Fibroblast of pulmonary artery (primary cell): Measurements from ENCODE around the gene TBXA2R.

Source experiments
- DNase-seq: peaks from one replicate; pipeline ENCODE4 v3.0.0-alpha.2; 2010; ENCODE audit warnings: low read depth
- H3K4me3 ChIP-seq: replicated peaks from 2 replicates; pipeline ENCODE4 v1.5.1; 2011; ENCODE audit warnings: low read depth, mild to moderate bottlenecking, control low read depth, low read length, moderate library complexity
- TF ChIP-seq, protein P1 (sequence below): IDR thresholded peaks from 2 replicates; pipeline ENCODE4 v1.5.1; 2011; ENCODE audit warnings: mild to moderate bottlenecking, control low read depth, low read length, inconsistent platforms; ENCODE audit errors: missing control alignments

The TBXA2R gene

DNA sequence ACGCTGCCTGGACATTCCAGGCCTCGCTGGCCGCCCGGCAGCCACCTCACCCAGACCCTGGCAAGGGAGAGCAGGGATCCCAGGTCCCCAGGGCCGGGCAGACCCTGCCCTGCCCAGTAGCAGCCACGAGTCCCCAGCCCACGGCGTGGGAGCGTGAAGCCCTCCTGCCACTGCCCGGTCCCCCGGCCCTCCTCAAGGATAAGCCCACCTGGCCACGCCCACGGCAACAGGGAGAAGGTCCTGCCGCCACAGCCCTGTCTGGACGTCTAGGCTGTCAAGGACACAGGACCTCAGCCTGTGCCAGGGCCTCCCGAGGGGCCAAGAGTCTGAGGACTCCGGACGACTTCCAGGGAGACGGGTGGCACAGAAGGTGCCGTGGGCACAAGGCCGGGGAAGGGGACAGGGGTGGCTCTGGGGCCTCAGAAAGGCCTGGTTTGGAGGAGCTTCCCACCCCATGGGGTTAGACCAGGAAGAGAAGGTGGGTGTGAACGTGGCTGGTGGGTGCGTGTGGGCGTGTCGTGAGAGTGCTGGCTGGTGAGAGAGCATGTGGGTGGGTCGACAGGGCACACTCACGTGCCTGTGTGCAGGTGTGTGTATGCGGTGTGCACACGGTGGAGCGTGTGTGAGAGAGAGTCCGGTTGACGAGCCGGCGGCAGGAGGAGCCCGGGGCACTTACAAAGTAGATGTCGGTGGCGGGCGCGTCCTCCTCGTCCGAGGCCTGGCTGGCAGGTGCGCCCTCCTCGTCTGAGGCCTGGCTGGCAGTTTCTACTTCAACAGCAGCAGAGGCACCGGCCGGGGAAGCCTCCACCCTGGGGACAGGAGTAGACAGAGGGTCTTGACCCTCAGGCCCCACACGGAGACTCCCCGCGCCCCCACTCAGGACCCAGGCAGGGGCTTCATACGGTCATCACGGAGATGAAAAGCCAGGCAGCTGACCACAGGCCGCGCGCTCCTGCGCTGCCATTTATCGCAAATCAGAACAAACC lies 31.8 kb upstream of the TBXA2R start:
- DNase-seq = no peak
- TF ChIP-seq, protein P1, sequence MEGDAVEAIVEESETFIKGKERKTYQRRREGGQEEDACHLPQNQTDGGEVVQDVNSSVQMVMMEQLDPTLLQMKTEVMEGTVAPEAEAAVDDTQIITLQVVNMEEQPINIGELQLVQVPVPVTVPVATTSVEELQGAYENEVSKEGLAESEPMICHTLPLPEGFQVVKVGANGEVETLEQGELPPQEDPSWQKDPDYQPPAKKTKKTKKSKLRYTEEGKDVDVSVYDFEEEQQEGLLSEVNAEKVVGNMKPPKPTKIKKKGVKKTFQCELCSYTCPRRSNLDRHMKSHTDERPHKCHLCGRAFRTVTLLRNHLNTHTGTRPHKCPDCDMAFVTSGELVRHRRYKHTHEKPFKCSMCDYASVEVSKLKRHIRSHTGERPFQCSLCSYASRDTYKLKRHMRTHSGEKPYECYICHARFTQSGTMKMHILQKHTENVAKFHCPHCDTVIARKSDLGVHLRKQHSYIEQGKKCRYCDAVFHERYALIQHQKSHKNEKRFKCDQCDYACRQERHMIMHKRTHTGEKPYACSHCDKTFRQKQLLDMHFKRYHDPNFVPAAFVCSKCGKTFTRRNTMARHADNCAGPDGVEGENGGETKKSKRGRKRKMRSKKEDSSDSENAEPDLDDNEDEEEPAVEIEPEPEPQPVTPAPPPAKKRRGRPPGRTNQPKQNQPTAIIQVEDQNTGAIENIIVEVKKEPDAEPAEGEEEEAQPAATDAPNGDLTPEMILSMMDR = no peak
- no peak overlapping the region for H3K4me3 ChIP-seq

DNA sequence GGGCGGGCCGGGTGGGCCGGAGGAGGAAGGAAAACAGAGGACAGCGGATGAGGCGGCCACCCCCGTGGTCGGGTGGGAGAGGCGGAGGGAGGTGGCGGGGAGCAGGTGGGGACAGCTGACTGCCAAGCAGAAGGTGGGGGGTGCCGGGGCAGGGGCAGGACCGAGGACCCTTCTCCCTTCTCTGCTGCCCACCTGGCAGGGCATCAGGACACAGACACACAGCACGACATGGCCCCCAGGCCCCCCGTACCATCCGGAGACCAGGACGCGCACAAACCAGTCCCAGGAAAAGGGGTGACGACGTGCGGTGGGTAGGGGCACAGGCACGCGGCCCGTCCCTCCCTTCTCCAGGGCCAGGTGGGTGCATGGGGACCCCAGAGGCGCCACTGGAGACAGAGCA lies 30.9 kb upstream of the TBXA2R start:
- no peak overlapping the region for H3K4me3 ChIP-seq
- TF ChIP-seq, protein P1 = no peak
- DNase-seq = no peak

DNA sequence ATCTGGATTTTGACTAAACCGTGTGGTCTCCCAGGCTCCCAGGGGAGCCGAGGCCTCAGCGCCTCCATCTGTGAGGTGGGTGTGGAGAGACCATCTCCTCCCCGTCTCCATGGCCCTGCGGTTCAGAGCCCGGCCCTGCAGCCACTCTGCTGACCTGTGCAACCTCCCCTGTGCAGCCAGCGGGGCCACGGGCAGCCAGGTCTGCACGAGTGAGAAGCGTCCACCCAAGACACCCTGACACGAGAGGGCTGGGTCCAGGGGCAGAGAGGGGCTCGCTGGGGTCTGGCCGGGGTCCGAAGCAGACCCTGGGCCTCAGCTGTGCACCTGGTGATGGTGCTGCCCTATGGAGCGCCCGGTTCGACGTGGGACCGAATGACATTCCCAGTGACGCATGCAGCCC lies 30.3 kb upstream of the TBXA2R start:
- no peak overlapping the region for H3K4me3 ChIP-seq
- TF ChIP-seq, protein P1 = no peak

DNA sequence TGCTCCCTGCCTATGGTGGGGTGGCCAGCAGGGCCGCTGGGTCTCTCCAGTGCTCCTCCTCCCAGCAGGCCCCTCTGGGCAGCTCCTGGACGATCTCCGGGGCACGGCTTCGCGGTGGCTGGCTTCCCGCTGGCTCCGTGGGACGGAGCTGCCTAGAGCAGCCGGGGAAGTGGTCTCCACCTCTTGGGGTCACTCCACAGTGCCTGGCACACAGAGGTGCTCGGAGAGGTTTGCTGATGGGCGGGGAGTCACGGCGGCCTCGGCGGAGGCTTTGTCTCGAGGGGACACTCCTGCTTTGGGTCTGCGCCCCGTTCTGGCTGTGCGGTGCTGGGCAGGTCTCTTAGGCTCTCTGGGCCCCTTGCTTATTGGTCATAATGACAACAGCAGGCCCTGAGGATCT lies 29.8 kb upstream of the TBXA2R start:
- H3K4me3 ChIP-seq = no peak overlapping the region
- no peak for DNase-seq
- TF ChIP-seq, protein P1 = no peak

More for the DNA sequence above, 30.3 kb upstream of the TBXA2R start:
- DNase-seq = no peak

DNA sequence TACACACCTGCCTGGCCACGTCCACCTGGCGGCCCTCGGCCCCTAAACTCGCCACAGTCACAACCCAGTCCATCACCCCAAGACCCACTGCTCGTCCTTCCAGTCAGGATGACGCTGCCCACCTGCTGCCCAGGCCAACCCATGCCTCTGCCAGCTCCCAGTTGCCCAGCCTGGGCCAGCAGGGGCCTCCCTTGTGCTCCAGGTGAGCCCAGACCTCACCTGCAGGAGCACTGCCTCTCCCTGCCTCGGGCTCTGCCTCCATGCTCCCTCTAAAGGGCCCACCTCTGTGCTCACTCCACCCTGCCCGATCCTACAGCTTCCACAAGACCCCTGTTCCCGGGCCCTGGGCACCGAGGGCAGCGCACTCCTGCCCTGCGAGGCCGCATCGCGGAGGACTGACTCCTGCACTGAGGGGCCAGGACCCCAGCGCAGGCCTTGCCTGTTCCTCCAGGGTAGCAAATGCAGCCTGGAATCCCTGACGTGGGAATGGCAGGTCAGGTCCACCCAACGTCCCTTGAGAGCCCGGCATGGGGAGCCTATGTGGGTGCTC lies 27.9 kb upstream of the TBXA2R start:
- H3K4me3 ChIP-seq = no peak overlapping the region
- DNase-seq = no peak
- TF ChIP-seq, protein P1 = no peak

DNA sequence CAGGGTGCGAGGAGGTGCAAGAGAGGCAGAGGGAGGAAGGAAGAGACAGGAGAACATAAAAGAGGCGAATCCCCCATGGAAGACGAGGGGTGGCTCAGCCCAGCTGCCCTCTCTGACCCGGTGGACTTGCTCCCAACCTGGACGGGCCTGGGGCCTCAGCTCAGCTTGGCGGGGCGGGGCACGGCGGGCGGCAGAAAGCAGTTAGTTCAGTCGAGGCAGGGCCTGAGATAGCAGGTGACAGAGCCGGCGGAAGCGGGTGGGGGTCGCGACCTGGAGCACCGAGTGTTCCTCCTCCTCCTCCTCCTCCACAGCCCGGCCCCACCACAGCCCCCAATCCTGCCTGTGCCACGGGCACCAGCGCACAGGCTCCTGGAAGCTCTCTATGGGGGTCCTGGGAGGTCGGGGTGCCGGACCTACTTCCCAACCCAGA lies 26.9 kb upstream of the TBXA2R start:
- H3K4me3 ChIP-seq = no peak overlapping the region

More for the DNA sequence above, 26.9 kb upstream of the TBXA2R start:
- no peak for DNase-seq
- TF ChIP-seq, protein P1 = no peak
